Testis (tissue), 3 donors: ENCODE measurements around the gene C16orf78. TPM values are rescaled to one million over a fixed set of nuclear protein-coding genes. Genes with fewer than 3 reads are reported as not detected.

ENCODE experiments used
- DNase-seq: peaks from one replicate; pipeline ENCODE4 v3.0.0-alpha.2; 2019
- H3K27ac ChIP-seq, 2 donors: fragments of 200-600 bp; sonication (generic); one replicate each; pipeline ENCODE4 v1.5.1; 2019
- H3K27me3 ChIP-seq: fragments of 200-600 bp; sonication (generic); one replicate; pipeline ENCODE4 v1.5.1; 2019
- H3K36me3 ChIP-seq: fragments of 200-600 bp; sonication (generic); one replicate; pipeline ENCODE4 v1.5.1; 2017; ENCODE audit warnings: low read depth; ENCODE audit errors: missing control alignments
- H3K4me1 ChIP-seq: fragments of 200-600 bp; sonication (generic); one replicate; pipeline ENCODE4 v1.5.1; 2019
- H3K4me3 ChIP-seq, 2 donors: fragments of 200-600 bp; sonication (generic); one replicate each; pipeline ENCODE4 v1.5.1; 2017 to 2019
- H3K9me3 ChIP-seq: fragments of 200-600 bp; sonication (generic); one replicate; pipeline ENCODE4 v1.5.1; 2017
- CTCF ChIP-seq, 3 experiments: fragments of 450-650 bp in 2 of 3; fragments of 200-600 bp in 1 of 3; sonication (generic) in 1 of 3; IDR thresholded peaks; one replicate each; pipeline ENCODE4 v1.5.1; 2016 to 2019; ENCODE audit warnings: antibody characterized with exemption in 3 of 3, mild to moderate bottlenecking in 2 of 3, moderate library complexity in 1 of 3
- POLR2A ChIP-seq: fragments of 450-650 bp; IDR thresholded peaks from one replicate; pipeline ENCODE4 v1.6.1; 2017; ENCODE audit warnings: antibody characterized with exemption, mild to moderate bottlenecking, moderate library complexity
- WGBS, 2 donors: methylation state at CpG; one replicate each; pipeline ENCODE4 v1.1.5; 2018; 5-methylcytosine and 5-hydroxymethylcytosine counted together
- intact Hi-C: fragments of 100-400 bp; cut with DNase I; formaldehyde crosslinking; loops from one replicate; pipeline ENCODE4 v1.15.1; 2023; ENCODE audit warnings: low total_unique reads
- polyA plus RNA-seq: library from polyadenylated mRNA; stranded (reverse); fragments of 350-450 nt; fragmentation: Illumina TruSeq; extraction: RNeasy Lipid Tissue Mini Kit (QIAGEN cat#74804); gene quantifications from one replicate; pipeline ENCODE4 v1.2.3, GENCODE V29; 2014; ENCODE audit warnings: low read depth, low replicate concordance; ENCODE audit not compliant: insufficient read depth
- total RNA-seq, 2 donors: library from RNA; depleted of rRNA; stranded (reverse); fragments of >200 nt; gene quantifications; one replicate each; pipeline ENCODE4 v1.2.3, GENCODE V29; 2016

The C16orf78 gene
- total and polyA plus RNA-seq, 3 donors from 2014 or later: 5.3 to 33.2 (median 27.2) TPM

GRCh38 chr16:49337814-49338350 is 35.7 kb upstream of the C16orf78 start:
- WGBS, 2 donors: 58 to 65% methylated on average over 6 of the region's 6 CpGs
- no peaks in the 10 kb centered on the region for H3K9me3 ChIP-seq
- H3K4me3 ChIP-seq: no peak overlapping the region
- H3K36me3 ChIP-seq: no peaks in the 10 kb centered on the region
- no peaks in the 10 kb centered on the region for H3K27me3 ChIP-seq
- no peak for DNase-seq
- no peaks in the 10 kb centered on the region for H3K4me1 ChIP-seq
- no peak overlapping the region for H3K27ac ChIP-seq
- TF ChIP-seq CTCF (IDR thresholded peaks at IDR 0.05) (no peak), POLR2A (no peak)
- intact Hi-C loops: no loop called here

GRCh38 chr16:49338611-49339265 is 34.9 kb upstream of the C16orf78 start:
- no peaks in the 10 kb centered on the region for H3K27me3 ChIP-seq
- H3K27ac ChIP-seq: no peak overlapping the region
- no peak overlapping the region for H3K4me3 ChIP-seq
- intact Hi-C loops: no loop called here
- no peaks in the 10 kb centered on the region for H3K9me3 ChIP-seq
- no peak for TF ChIP-seq POLR2A
- TF ChIP-seq CTCF (IDR thresholded peaks at IDR 0.05): no peak
- no peaks in the 10 kb centered on the region for H3K36me3 ChIP-seq
- WGBS, 2 donors: 59 to 62% methylated on average over 10 of the region's 10 CpGs
- DNase-seq: no peak
- H3K4me1 ChIP-seq: no peaks in the 10 kb centered on the region

- 83 to 90% methylated on average over 9 of the region's 9 CpGs for WGBS, 2 donors
- intact Hi-C loops: no loop called here
- TF ChIP-seq POLR2A: no peak
- TF ChIP-seq CTCF (IDR thresholded peaks at IDR 0.05): no peak
- Histone ChIP-seq H3K36me3 (no peaks in the 10 kb centered on the region), H3K4me1 (no peaks in the 10 kb centered on the region), H3K9me3 (no peaks in the 10 kb centered on the region), H3K4me3 (no peak overlapping the region), H3K27me3 (no peaks in the 10 kb centered on the region), H3K27ac (no peak overlapping the region)
- no peak for DNase-seq
These were observed 33.1 kb upstream of the C16orf78 start for GRCh38 chr16:49340466-49340865.

GRCh38 chr16:49341706-49342105 is 31.9 kb upstream of the C16orf78 start:
- WGBS, 2 donors: 63 to 74% methylated on average over 4 of the region's 4 CpGs
- H3K27me3 ChIP-seq: no peaks in the 10 kb centered on the region
- no peaks in the 10 kb centered on the region for H3K4me1 ChIP-seq
- intact Hi-C loops: no loop called here
- no peak overlapping the region for H3K4me3 ChIP-seq
- H3K27ac ChIP-seq: no peak overlapping the region
- no peaks in the 10 kb centered on the region for H3K36me3 ChIP-seq
- no peak for DNase-seq
- no peak for TF ChIP-seq CTCF (IDR thresholded peaks at IDR 0.05)
- no peak for TF ChIP-seq POLR2A
- H3K9me3 ChIP-seq: no peaks in the 10 kb centered on the region
